Measurements from ENCODE around the gene USP17L19.
"Not testable (repeated sequence)": the region's sequence is repeated elsewhere in the genome, so short reads cannot be mapped to it uniquely, and the experiment has no call there.

USP17L19 gene

DNA sequence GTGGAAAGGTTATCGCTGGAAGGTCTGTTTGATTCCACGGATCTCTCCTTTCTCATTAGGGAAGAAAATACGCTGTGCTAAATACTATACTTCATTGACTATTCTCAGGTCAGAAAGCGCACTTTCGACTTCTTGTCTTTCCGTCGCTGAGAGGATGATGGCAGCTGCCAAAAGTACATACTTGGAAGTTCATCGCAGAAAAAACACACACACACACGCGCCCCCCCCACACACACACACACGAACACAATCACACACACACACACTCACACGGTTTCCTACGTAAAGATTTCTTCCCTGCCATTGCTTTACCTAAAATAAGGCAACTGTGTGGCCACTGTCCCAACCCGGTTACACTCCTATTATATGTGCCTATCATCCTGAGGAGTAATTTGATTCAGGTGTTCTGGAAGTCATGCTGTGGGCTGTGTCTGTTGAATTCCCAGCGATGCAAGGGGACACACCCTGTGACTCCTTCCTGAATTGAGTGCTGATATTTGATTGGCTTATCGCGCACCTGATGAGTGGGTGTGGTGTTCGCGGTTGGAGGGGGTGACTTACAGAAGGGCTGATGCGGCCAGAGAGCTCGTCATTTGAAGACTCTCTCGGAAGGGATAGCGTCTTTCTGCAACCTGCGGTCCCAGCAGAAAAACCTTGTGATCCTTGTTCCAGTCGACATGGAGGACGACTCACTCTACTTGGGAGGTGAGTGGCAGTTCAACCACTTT is 5.1 kb upstream of the USP17L19 start, which contains the start of gene USP17L18:
Gene USP17L18 (plus strand): TSS at position 678 of the 728 bp plus-strand sequence. CDS start 0 bp downstream, at position 678.
- H3K9me3 ChIP-seq (ENCODE audit: control insufficient read depth, low read length); H3K27me3 ChIP-seq (ENCODE audit: control insufficient read depth, insufficient read depth, low read length, poor library complexity, severe bottlenecking); H3K27ac ChIP-seq (ENCODE audit: insufficient read depth, low read depth, low read length, poor library complexity, severe bottlenecking); H3K4me3 ChIP-seq (ENCODE audit: insufficient read depth, low read depth, low read length); H3K36me3 ChIP-seq (ENCODE audit: control insufficient read depth, insufficient read depth, low read length); H3K4me1 ChIP-seq (ENCODE audit: control insufficient read depth, insufficient read depth, low read length): not testable (repeated sequence)
- 82 to 87% methylated on average over 9 of the region's 26 CpGs for WGBS, 2 experiments

DNA sequence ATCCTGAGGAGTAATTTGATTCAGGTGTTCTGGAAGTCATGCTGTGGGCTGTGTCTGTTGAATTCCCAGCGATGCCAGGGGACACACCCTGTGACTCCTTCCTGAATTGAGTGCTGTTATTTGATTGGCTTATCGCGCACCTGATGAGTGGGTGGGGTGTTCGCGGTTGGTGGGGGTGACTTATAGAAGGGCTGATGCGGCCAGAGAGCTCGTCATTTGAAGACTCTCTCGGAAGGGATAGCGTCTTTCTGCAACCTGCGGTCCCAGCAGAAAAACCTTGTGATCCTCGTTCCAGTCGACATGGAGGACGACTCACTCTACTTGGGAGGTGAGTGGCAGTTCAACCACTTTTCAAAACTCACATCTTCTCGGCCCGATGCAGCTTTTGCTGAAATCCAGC is 4.6 kb downstream of the USP17L19 start, which contains the start of gene USP17L20:
Gene USP17L20 (plus strand): TSS at position 301 of the 400 bp plus-strand sequence. CDS start 0 bp downstream, at position 301.
- H3K27me3 ChIP-seq (ENCODE audit: control insufficient read depth, insufficient read depth, low read length, poor library complexity, severe bottlenecking); H3K4me3 ChIP-seq (ENCODE audit: insufficient read depth, low read depth, low read length); H3K9me3 ChIP-seq (ENCODE audit: control insufficient read depth, low read length); H3K27ac ChIP-seq (ENCODE audit: insufficient read depth, low read depth, low read length, poor library complexity, severe bottlenecking); H3K4me1 ChIP-seq (ENCODE audit: control insufficient read depth, insufficient read depth, low read length); H3K36me3 ChIP-seq (ENCODE audit: control insufficient read depth, insufficient read depth, low read length): not testable (repeated sequence)
- no CpG with 5 or more reads among the region's 15 CpGs for WGBS, 2 experiments

GRCh38 chr4:9262572-9262971 is 9.4 kb downstream of the USP17L19 start, which contains the start of gene USP17L21:
Gene USP17L21, plus strand, starts transcription at chr4:9262872. Its CDS starts 0 bp downstream, at chr4:9262872.
- no CpG with 5 or more reads among the region's 13 CpGs for WGBS, 2 experiments
- not testable (repeated sequence) for H3K4me3 ChIP-seq (ENCODE audit: insufficient read depth, low read depth, low read length); H3K27ac ChIP-seq (ENCODE audit: insufficient read depth, low read depth, low read length, poor library complexity, severe bottlenecking); H3K4me1 ChIP-seq (ENCODE audit: control insufficient read depth, insufficient read depth, low read length); H3K27me3 ChIP-seq (ENCODE audit: control insufficient read depth, insufficient read depth, low read length, poor library complexity, severe bottlenecking); H3K36me3 ChIP-seq (ENCODE audit: control insufficient read depth, insufficient read depth, low read length); H3K9me3 ChIP-seq (ENCODE audit: control insufficient read depth, low read length)

DNA sequence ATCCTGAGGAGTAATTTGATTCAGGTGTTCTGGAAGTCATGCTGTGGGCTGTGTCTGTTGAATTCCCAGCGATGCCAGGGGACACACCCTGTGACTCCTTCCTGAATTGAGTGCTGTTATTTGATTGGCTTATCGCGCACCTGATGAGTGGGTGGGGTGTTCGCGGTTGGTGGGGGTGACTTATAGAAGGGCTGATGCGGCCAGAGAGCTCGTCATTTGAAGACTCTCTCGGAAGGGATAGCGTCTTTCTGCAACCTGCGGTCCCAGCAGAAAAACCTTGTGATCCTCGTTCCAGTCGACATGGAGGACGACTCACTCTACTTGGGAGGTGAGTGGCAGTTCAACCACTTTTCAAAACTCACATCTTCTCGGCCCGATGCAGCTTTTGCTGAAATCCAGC is 14.1 kb downstream of the USP17L19 start, which contains the start of gene USP17L22:
Gene USP17L22 (plus strand): TSS at position 301 of the 400 bp plus-strand sequence. CDS start 0 bp downstream, at position 301.
- not testable (repeated sequence) for H3K27me3 ChIP-seq (ENCODE audit: control insufficient read depth, insufficient read depth, low read length, poor library complexity, severe bottlenecking); H3K9me3 ChIP-seq (ENCODE audit: control insufficient read depth, low read length); H3K27ac ChIP-seq (ENCODE audit: insufficient read depth, low read depth, low read length, poor library complexity, severe bottlenecking); H3K4me1 ChIP-seq (ENCODE audit: control insufficient read depth, insufficient read depth, low read length); H3K4me3 ChIP-seq (ENCODE audit: insufficient read depth, low read depth, low read length); H3K36me3 ChIP-seq (ENCODE audit: control insufficient read depth, insufficient read depth, low read length)
- no CpG with 5 or more reads among the region's 15 CpGs for WGBS, 2 experiments

DNA sequence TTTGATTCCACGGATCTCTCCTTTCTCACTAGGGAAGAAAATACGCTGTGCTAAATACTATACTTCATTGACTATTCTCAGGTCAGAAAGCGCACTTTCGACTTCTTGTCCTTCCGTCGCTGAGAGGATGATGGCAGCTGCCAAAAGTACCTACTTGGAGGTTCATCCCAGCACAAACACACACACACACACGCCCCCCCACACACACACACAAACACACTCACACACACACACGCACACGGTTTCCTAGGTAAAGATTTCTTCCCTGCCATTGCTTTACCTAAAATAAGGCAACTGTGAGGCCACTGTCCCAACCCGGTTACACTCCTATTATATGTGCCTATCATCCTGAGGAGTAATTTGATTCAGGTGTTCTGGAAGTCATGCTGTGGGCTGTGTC is 18.5 kb downstream of the USP17L19 start:
- not testable (repeated sequence) for H3K27ac ChIP-seq (ENCODE audit: insufficient read depth, low read depth, low read length, poor library complexity, severe bottlenecking); H3K4me3 ChIP-seq (ENCODE audit: insufficient read depth, low read depth, low read length); H3K27me3 ChIP-seq (ENCODE audit: control insufficient read depth, insufficient read depth, low read length, poor library complexity, severe bottlenecking); H3K4me1 ChIP-seq (ENCODE audit: control insufficient read depth, insufficient read depth, low read length); H3K9me3 ChIP-seq (ENCODE audit: control insufficient read depth, low read length); H3K36me3 ChIP-seq (ENCODE audit: control insufficient read depth, insufficient read depth, low read length)
- WGBS, 2 experiments: 63 to 71% methylated on average over 5 of the region's 10 CpGs

Measured in ectodermal cell (in vitro differentiated cells).